HCT116 (cell line): ENCODE measurements around the gene FAM53B. TPM values are rescaled to one million over a fixed set of nuclear protein-coding genes. Genes with fewer than 3 reads are reported as not detected.

Source experiments
- ATAC-seq: fragments of 200-7000 bp; cut with Tn5 transposase; 2 replicates; pipeline ENCODE4 v1.9.1; 2020; ENCODE audit warnings: mild to moderate bottlenecking, moderate library complexity
- BruUV-seq: library from RNA; stranded (reverse); fragments of 400-500 nt; replicated peaks from 2 replicates; lab custom pipeline; 2021; lab: Mats Ljungman, UMichigan
- CTCF ChIA-PET: fragments of 300-600 bp; sonication (Branson Sonifier 250); formaldehyde crosslinking; loops from one replicate; lab custom pipeline; 2021; ENCODE audit warnings: antibody characterized with exemption; lab: Charles Lee
- POLR2A ChIA-PET: fragments of 300-600, 350-600 bp; sonication (Branson Sonifier 250); formaldehyde crosslinking; loops from one replicate; lab custom pipeline; 2021; ENCODE audit warnings: antibody characterized with exemption; lab: Charles Lee
- RAD21 ChIA-PET, 2 experiments: fragments of 300-600 bp; sonication (Branson Sonifier 250); formaldehyde crosslinking; loops; one replicate each; lab custom pipeline; 2023; ENCODE audit warnings: low total read pairs in 2 of 2; ENCODE audit not compliant: uncharacterized antibody in 2 of 2, unreplicated experiment in 2 of 2, low non-redundant PET in 1 of 2; lab: Charles Lee
- DNase-seq: peaks from one replicate; pipeline ENCODE4 v3.0.0-alpha.2; 2010; ENCODE audit warnings: low read depth, low spot score
- H2AFZ ChIP-seq: fragments of 200-600 bp; shearing (Covaris generic), sonication (generic); 2 replicates; pipeline ENCODE4 v1.6.1; 2017; ENCODE audit warnings: low read depth, mixed run types, mixed read lengths, antibody characterized with exemption, low read length; ENCODE audit not compliant: poor library complexity, severe bottlenecking
- H3K27ac ChIP-seq: 2 replicates; pipeline ENCODE4 v1.5.1; 2012; ENCODE audit warnings: low read depth, low read length
- H3K27me3 ChIP-seq: fragments of 200-600 bp; sonication (generic); 2 replicates; pipeline ENCODE4 v1.6.1; 2016; ENCODE audit warnings: mixed run types, low read length, mixed read lengths; ENCODE audit not compliant: insufficient read depth
- H3K36me3 ChIP-seq, 2 experiments: fragments of 200-500 bp in 1 of 2; fragments of 200-600 bp in 1 of 2; sonication (Bioruptor generic) in 1 of 2; sonication (generic) in 1 of 2; 2 replicates each; pipeline versions ENCODE4 v1.5.1 to v1.6.1; 2014 to 2016; ENCODE audit warnings: low read length in 2 of 2, inconsistent platforms in 1 of 2, mixed read lengths in 1 of 2, mixed run types in 1 of 2; ENCODE audit not compliant: insufficient read depth in 2 of 2, control insufficient read depth in 1 of 2
- H3K4me1 ChIP-seq, 2 experiments: fragments of 200-600 bp in 1 of 2; sonication (generic) in 1 of 2; 2 replicates each; pipeline versions ENCODE4 v1.5.1 to v1.6.1; 2012 to 2017; ENCODE audit warnings: low read length in 2 of 2, inconsistent platforms in 1 of 2, mild to moderate bottlenecking in 1 of 2, mixed read lengths in 1 of 2, mixed run types in 1 of 2, moderate library complexity in 1 of 2; ENCODE audit not compliant: insufficient read depth in 2 of 2, control insufficient read depth in 1 of 2
- H3K4me2 ChIP-seq: fragments of 200-600 bp; sonication (generic); 2 replicates; pipeline ENCODE4 v1.6.1; 2017; ENCODE audit warnings: mixed run types, low read length, mixed read lengths
- H3K4me3 ChIP-seq, 2 experiments: fragments of 200-600 bp in 1 of 2; sonication (generic) in 1 of 2; replicated peaks in 1 of 2; 2 replicates each; pipeline ENCODE4 v1.5.1; 2011 to 2016; ENCODE audit warnings: low read length in 2 of 2, control low read depth in 1 of 2, low read depth in 1 of 2, mild to moderate bottlenecking in 1 of 2, mixed read lengths in 1 of 2, mixed run types in 1 of 2
- H3K79me2 ChIP-seq: fragments of 200-600 bp; sonication (generic); 2 replicates; pipeline ENCODE4 v1.6.1; 2017; ENCODE audit warnings: mild to moderate bottlenecking, mixed run types, low read length, moderate library complexity, mixed read lengths; ENCODE audit not compliant: insufficient read depth
- H3K9ac ChIP-seq: fragments of 200-600 bp; sonication (generic); 2 replicates; pipeline ENCODE4 v1.6.1; 2016; ENCODE audit warnings: low read length, mixed read lengths
- H3K9me2 ChIP-seq: fragments of 200-600 bp; sonication (generic), shearing (Covaris generic); 2 replicates; pipeline ENCODE4 v1.6.1; 2017; ENCODE audit warnings: mixed run types, mild to moderate bottlenecking, moderate library complexity; ENCODE audit not compliant: insufficient read depth
- H3K9me3 ChIP-seq, 2 experiments: fragments of 200-500 bp in 1 of 2; fragments of 200-600 bp in 1 of 2; sonication (Bioruptor generic) in 1 of 2; sonication (generic) in 1 of 2; 2 replicates each; pipeline ENCODE4 v1.6.1; 2014 to 2017; ENCODE audit warnings: low read length in 2 of 2, mixed read lengths in 2 of 2, inconsistent platforms in 1 of 2, low read depth in 1 of 2, mild to moderate bottlenecking in 1 of 2, mixed run types in 1 of 2, moderate library complexity in 1 of 2; ENCODE audit not compliant: control insufficient read depth in 1 of 2, insufficient read depth in 1 of 2
- H4K20me1 ChIP-seq: fragments of 200-600 bp; sonication (generic), shearing (Covaris generic); 2 replicates; pipeline ENCODE4 v1.6.1; 2017; ENCODE audit warnings: mixed run types, mild to moderate bottlenecking, moderate library complexity; ENCODE audit not compliant: insufficient read depth
- CEBPB ChIP-seq: IDR thresholded peaks from 2 replicates; pipeline ENCODE4 v1.6.1; 2012; ENCODE audit warnings: low read depth
- CTCF ChIP-seq, 3 experiments: fragments of 200-600 bp in 1 of 3; sonication (generic) in 1 of 3; IDR thresholded peaks in 2 of 3; conservative IDR thresholded peaks in 1 of 3; 2 replicates each; pipeline ENCODE4 v1.5.1; 2012 to 2017; ENCODE audit warnings: low read depth in 2 of 3, low read length in 2 of 3, antibody characterized with exemption in 1 of 3, borderline replicate concordance in 1 of 3, control low read depth in 1 of 3, mild to moderate bottlenecking in 1 of 3, mixed read lengths in 1 of 3, mixed run types in 1 of 3, moderate library complexity in 1 of 3; ENCODE audit not compliant: insufficient read depth in 1 of 3
- MAX ChIP-seq: IDR thresholded peaks from 2 replicates; pipeline ENCODE4 v1.6.1; 2012
- POLR2A ChIP-seq: IDR thresholded peaks from 2 replicates; pipeline ENCODE4 v1.7.0; 2011; ENCODE audit warnings: borderline replicate concordance; ENCODE audit not compliant: insufficient read depth, insufficient read length; ENCODE audit errors: extremely low read depth
- POLR2AphosphoS5 ChIP-seq: IDR thresholded peaks from 2 replicates; pipeline ENCODE4 v1.6.1; 2011; ENCODE audit warnings: mild to moderate bottlenecking, low read depth, low read length, moderate library complexity
- RAD21 ChIP-seq: IDR thresholded peaks from 2 replicates; pipeline ENCODE4 v1.6.1; 2012; ENCODE audit warnings: low read depth, mild to moderate bottlenecking
- TCF7L2 ChIP-seq: IDR thresholded peaks from 2 replicates; pipeline ENCODE4 v1.7.0; 2011; ENCODE audit warnings: borderline replicate concordance, inconsistent platforms; ENCODE audit not compliant: insufficient read depth, insufficient read length; ENCODE audit errors: extremely low read depth
- ZNF274 ChIP-seq: fragments of 200-500 bp; sonication (Bioruptor generic); IDR thresholded peaks from 2 replicates; pipeline ENCODE4 v1.6.1; 2014; ENCODE audit warnings: mild to moderate bottlenecking, low read depth, low read length, inconsistent platforms
- intact Hi-C: fragments of 100-400 bp; cut with micrococcal nuclease; formaldehyde crosslinking; loops from 2 replicates; pipeline ENCODE4 v1.10.0; 2022
- total RNA-seq: library from RNA; stranded (reverse); gene quantifications from one replicate; pipeline ENCODE4 v1.2.1, GENCODE V29; 2021; ENCODE audit not compliant: unreplicated experiment

The FAM53B gene
- total RNA-seq, 1 experiment from 2014 or later, result 19.6 TPM

- ATAC-seq, result no peak
- H2AFZ ChIP-seq, result no peak overlapping the region
- intact Hi-C loops, result no loop called here
- TF ChIP-seq ZNF274 (no peak), MAX (no peak), CEBPB (no peak), POLR2A (no peak), CTCF (IDR thresholded peaks at IDR 0.05 in 2 of 3, conservative IDR thresholded peaks at IDR 0.05 in 1 of 3; ENCODE audit: borderline replicate concordance in 1 of 3, insufficient read depth in 1 of 3, low read depth in 2 of 3, low read length in 2 of 3) (no peak), POLR2AphosphoS5 (no peak), TCF7L2 (no peak), RAD21 (no peak)
- ChIA-PET RAD21 (no interaction called here), POLR2A (no interaction called here), CTCF (no interaction called here)
- no peak overlapping the region for H3K4me3 ChIP-seq
- H3K4me1 ChIP-seq, result no peaks in the 10 kb centered on the region
- H3K27ac ChIP-seq, result no peak overlapping the region
- BruUV-seq, result no TSS peak
- H3K27me3 ChIP-seq, result no peaks in the 10 kb centered on the region
- H3K4me2 ChIP-seq, result no peak overlapping the region
- H3K36me3 ChIP-seq, result peaks cover 0 to 3% of the 10 kb centered on the region in 2 experiments; a peak in 2 of 4 replicates
- no peaks in the 10 kb centered on the region for H3K9me2 ChIP-seq
- no peak for DNase-seq
- H4K20me1 ChIP-seq, result no peaks in the 10 kb centered on the region
- H3K79me2 ChIP-seq, result no peaks in the 10 kb centered on the region
- no peaks in the 10 kb centered on the region for H3K9me3 ChIP-seq
- H3K9ac ChIP-seq, result no peak overlapping the region
Measured at GRCh38 chr10:124691002-124691401, 53.2 kb downstream of the FAM53B start.
